ENCODE measurements around the gene ID4. TPM values are rescaled to one million over a fixed set of nuclear protein-coding genes. Genes with fewer than 3 reads are reported as not detected.

Gene ID4
- total RNA-seq, 4 donors from 2014 or later = 29.2 to 147 (median 57.5) TPM

- DNase-seq = peak; percentile 28 to 30
- TF ChIP-seq POLR2A (IDR thresholded peaks at IDR 0.05) = no peak
- Histone ChIP-seq H3K27me3 (no peaks in the 10 kb centered on the region), H3K27ac (peak overlapping the region; percentile 89 to 95), H3K4me3 (peak overlapping the region; percentile 45 to 61), H3K4me1 (no peaks in the 10 kb centered on the region), H3K36me3 (no peaks in the 10 kb centered on the region), H3K9me3 (no peaks in the 10 kb centered on the region)
- intact Hi-C loops (cut with DNase I; ENCODE audit: low total_unique reads) = no loop called here
These were observed 606 bp downstream of the ID4 start for GRCh38 chr6:19837511-19838441.

DNA sequence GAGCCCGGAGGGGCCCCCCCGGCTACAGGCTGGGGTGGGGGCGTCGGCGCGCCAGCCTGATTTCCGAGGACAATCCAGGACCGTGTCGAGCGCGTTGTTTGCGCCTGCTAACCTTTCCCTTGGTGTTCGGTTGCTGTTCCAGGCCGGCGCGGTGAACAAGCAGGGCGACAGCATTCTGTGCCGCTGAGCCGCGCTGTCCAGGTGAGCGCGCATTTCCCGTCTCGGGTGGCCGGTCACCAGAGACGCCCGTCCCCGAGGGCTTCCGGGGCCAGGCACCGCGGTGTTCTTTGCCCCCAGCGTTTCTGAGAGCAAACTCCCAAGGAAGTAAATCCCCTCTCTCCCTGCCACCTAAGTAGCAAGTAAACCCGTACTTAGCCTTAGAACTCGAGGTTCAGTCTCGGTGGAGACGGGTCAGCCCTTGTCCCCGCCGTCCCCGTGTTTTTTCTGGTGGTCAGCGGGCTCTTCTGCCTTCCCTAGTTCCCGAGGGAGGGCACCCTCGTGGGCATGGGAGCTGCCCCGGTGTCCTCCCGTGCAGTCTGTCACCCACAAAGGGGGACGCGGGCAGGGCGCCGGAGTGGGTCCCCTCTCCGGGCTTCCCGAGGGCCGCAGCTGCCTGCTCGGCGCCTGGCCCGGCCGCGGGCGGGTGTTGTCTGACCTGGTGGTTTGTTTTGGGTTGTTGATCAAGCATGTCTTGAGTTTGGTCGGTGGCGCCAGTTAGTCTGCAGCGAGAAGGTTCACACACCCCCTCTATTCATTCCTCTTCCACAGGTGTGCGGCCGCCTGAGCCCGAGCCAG lies 1.5 kb downstream of the ID4 start:
- peak overlapping the region; percentile 45 to 61 for H3K4me3 ChIP-seq
- TF ChIP-seq, protein P1, sequence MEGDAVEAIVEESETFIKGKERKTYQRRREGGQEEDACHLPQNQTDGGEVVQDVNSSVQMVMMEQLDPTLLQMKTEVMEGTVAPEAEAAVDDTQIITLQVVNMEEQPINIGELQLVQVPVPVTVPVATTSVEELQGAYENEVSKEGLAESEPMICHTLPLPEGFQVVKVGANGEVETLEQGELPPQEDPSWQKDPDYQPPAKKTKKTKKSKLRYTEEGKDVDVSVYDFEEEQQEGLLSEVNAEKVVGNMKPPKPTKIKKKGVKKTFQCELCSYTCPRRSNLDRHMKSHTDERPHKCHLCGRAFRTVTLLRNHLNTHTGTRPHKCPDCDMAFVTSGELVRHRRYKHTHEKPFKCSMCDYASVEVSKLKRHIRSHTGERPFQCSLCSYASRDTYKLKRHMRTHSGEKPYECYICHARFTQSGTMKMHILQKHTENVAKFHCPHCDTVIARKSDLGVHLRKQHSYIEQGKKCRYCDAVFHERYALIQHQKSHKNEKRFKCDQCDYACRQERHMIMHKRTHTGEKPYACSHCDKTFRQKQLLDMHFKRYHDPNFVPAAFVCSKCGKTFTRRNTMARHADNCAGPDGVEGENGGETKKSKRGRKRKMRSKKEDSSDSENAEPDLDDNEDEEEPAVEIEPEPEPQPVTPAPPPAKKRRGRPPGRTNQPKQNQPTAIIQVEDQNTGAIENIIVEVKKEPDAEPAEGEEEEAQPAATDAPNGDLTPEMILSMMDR (IDR thresholded peaks at IDR 0.05) = no peak
- TF ChIP-seq POLR2A (IDR thresholded peaks at IDR 0.05) = no peak
- H3K4me1 ChIP-seq = no peaks in the 10 kb centered on the region
- intact Hi-C loops (cut with DNase I; ENCODE audit: low total_unique reads) = no loop called here
- peak overlapping the region; percentile 89 to 95 for H3K27ac ChIP-seq
- no peaks in the 10 kb centered on the region for H3K27me3 ChIP-seq
- peak in 1 of 2 donors; percentile 21 for DNase-seq
- H3K36me3 ChIP-seq = no peaks in the 10 kb centered on the region
- no peaks in the 10 kb centered on the region for H3K9me3 ChIP-seq

- intact Hi-C loops (cut with DNase I; ENCODE audit: low total_unique reads) = no loop called here
- Histone ChIP-seq H3K36me3 (no peaks in the 10 kb centered on the region), H3K27ac (peak overlapping the region; percentile 89 to 95), H3K27me3 (no peaks in the 10 kb centered on the region), H3K4me3 (peak overlapping the region; percentile 45 to 61), H3K9me3 (no peaks in the 10 kb centered on the region), H3K4me1 (no peaks in the 10 kb centered on the region)
- TF ChIP-seq, protein P1 (IDR thresholded peaks at IDR 0.05) = no peak
- DNase-seq = no peak
These were observed 2.0 kb downstream of the ID4 start for GRCh38 chr6:19839237-19839546.

- TF ChIP-seq, protein P1 (IDR thresholded peaks at IDR 0.05) = no peak
- no peak for TF ChIP-seq POLR2A (IDR thresholded peaks at IDR 0.05)
These were observed 2.6 kb downstream of the ID4 start for GRCh38 chr6:19839788-19840187.

DNA sequence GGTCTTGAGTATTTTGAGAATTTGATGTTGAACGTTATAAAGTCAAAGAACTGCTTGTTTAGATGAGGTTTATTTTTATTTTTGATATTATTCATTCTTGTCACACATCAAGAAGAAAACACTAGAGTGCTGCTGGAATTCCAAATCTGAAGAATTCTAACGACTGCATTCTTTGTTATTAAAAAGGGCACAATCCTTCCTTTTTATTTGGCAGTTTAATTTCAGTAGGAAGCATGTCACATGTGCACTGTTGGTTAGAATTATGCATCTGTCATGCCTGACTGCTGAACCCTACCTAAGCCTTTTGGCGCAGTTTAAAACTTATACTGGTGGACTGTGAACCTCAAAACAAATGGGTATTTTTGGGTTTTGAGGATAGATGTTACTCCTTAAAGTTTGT lies 4.0 kb downstream of the ID4 start:
- no peaks in the 10 kb centered on the region for H3K9me3 ChIP-seq
- peak overlapping the region; percentile 5 to 24 for H3K27ac ChIP-seq
- no peaks in the 10 kb centered on the region for H3K36me3 ChIP-seq
- no peaks in the 10 kb centered on the region for H3K27me3 ChIP-seq
- no peak overlapping the region for H3K4me3 ChIP-seq
- no peak for TF ChIP-seq POLR2A (IDR thresholded peaks at IDR 0.05)
- H3K4me1 ChIP-seq = no peaks in the 10 kb centered on the region
- intact Hi-C loops (cut with DNase I; ENCODE audit: low total_unique reads) = no loop called here
- DNase-seq = no peak

More at GRCh38 chr6:19839788-19840187, 2.6 kb downstream of the ID4 start:
- Histone ChIP-seq H3K27ac (peak overlapping the region; percentile 89 to 95), H3K36me3 (no peaks in the 10 kb centered on the region), H3K4me1 (no peaks in the 10 kb centered on the region), H3K9me3 (no peaks in the 10 kb centered on the region), H3K27me3 (no peaks in the 10 kb centered on the region), H3K4me3 (peak overlapping the region in 1 of 2 donors; percentile 61)
- no peak for DNase-seq
- intact Hi-C loops (cut with DNase I; ENCODE audit: low total_unique reads) = no loop called here

All from uterus (tissue), 4 donors.